A673 (cell line): ENCODE measurements around the gene SNRNP70.

Experiments used
- EZH2 ChIP-seq: fragments of 200-600 bp; sonication (generic); IDR thresholded peaks from 2 replicates; pipeline ENCODE4 v1.6.1; 2017; ENCODE audit warnings: borderline replicate concordance, low read depth, mild to moderate bottlenecking, mixed read lengths, antibody characterized with exemption, low read length; ENCODE audit not compliant: poor library complexity, severe bottlenecking
- TF ChIP-seq, protein P1 (sequence below): fragments of 300-800, 200-600 bp; sonication (generic); conservative IDR thresholded peaks from 2 replicates; pipeline ENCODE4 v1.5.1; 2017; ENCODE audit warnings: low read depth, mild to moderate bottlenecking, antibody characterized with exemption, low read length, moderate library complexity, mixed read lengths

DNA sequence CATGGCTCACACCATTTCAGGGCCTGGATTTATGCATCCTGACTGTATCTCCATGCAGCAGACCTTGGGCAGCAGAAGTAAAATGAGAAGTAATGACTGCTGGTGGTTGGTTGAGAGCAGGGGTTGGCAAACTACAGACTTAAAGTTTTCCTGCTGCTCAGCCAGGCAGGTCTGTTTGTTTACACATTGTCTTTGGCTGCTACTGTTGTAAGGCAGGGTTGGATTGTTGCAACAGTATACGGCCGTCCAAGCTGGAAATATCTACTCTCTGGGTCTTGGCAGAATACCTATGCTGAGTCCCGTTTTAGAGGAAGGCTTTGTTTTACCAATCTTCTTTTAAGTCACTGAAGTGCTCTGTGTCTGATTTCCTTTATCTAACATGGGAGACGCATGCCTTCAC, 13.5 kb downstream of the SNRNP70 start:
- TF ChIP-seq, protein P1, sequence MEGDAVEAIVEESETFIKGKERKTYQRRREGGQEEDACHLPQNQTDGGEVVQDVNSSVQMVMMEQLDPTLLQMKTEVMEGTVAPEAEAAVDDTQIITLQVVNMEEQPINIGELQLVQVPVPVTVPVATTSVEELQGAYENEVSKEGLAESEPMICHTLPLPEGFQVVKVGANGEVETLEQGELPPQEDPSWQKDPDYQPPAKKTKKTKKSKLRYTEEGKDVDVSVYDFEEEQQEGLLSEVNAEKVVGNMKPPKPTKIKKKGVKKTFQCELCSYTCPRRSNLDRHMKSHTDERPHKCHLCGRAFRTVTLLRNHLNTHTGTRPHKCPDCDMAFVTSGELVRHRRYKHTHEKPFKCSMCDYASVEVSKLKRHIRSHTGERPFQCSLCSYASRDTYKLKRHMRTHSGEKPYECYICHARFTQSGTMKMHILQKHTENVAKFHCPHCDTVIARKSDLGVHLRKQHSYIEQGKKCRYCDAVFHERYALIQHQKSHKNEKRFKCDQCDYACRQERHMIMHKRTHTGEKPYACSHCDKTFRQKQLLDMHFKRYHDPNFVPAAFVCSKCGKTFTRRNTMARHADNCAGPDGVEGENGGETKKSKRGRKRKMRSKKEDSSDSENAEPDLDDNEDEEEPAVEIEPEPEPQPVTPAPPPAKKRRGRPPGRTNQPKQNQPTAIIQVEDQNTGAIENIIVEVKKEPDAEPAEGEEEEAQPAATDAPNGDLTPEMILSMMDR: no peak
- no peak for TF ChIP-seq EZH2
